HG02973 (cell line): Measurements from ENCODE around the gene CUEDC2.
A peak's percentile ranks its signal among the peaks of the same experiment; 100 is the strongest.
"Not testable (repeated sequence)": the region's sequence is repeated elsewhere in the genome, so short reads cannot be mapped to it uniquely, and the experiment has no call there.

Experiments
- ATAC-seq: cut with Tn5 transposase; IDR thresholded peaks from one replicate; pipeline ENCODE4 v1.9.1; 2021; ENCODE audit warnings: moderate library complexity; ENCODE audit not compliant: unreplicated experiment

Gene CUEDC2

DNA sequence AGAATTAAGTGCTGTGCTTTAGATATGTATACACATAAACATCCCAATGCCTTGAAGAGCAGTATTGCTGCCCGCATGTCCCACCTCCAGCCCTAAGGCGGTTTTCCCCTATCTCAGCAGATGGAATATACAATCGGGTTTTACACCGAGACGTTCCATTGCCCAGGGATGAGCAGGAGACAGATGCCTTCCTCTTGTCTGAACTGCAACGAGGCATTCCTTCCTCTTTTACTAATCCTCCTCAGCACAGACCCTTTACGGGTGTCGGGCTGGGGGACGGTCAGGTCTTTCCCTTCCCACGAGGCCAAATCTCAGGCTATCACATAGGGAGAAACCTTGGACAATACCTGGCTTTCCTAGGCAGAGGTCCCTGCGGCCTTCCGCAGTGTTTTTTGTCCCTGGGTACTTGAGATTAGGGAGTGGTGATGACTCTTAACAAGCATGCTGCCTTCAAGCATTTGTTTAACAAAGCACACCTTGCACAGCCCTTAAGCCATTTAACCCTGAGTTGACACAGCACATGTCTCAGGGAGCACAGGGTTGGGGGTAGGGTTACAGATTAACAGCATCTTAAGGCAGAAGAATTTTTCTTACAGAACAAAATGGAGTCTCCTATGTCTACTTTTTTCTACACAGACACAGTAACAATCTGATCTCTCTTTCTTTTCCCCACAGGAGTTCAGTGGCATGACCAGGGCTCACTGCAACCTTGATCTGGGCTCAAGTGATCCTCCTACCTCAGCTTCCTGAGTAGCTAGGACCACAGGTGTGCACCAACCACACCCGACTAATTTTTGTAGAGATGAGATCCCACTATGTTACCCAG lies 22.5 kb upstream of the CUEDC2 start:
- not testable (repeated sequence) for ATAC-seq

DNA sequence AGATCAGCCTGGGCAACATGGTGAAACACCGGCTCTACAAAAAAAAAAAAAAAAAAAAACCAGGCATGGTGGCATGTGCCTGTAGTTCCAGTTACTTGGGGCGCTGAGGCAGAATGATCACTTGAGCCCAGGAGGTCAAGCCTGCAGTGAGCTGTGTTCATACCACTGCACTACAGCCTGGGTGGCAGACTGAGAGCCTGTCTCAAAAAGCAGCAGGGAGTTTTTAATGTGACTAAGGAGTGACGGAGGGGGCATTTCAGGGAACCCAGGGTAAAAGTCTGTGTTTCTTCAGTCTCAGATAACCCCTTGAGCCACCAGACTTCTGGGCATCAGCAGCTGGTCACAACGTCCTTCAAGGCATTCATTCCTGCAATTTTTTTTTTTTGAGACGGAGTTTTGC lies 21.1 kb upstream of the CUEDC2 start:
- ATAC-seq, result no peak

DNA sequence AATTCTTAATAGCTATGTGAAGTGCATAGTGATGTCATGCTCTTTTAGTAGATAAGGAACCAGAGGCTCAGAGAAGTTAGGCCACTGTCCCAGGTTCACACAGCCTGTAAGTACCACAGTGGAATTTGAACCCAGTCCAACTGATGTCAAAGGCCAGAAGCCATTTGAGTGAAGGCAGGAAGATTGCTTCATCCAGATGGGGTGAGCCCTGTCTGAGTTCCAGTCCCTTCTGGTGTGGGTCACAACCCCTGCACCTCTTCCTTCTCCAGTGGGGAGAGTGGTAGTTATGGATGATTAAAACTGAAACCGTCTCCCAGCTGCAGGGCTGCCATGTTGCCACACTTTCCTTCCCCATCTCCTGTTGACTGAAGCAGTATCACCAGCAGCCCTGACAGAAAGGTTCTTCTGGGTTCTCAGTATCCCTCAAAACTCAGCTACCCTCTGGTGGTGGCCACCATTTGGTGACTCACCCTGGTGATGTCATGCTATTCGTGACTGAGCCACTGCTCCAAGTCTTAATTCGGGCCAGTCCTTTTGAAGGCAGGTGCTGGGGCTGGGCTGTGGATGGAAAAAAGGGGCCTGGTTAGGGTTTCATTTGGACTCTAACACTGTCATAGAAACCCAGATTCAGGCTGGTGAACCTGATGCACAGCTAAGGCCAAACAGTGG lies 20.4 kb upstream of the CUEDC2 start:
- no peak for ATAC-seq

DNA sequence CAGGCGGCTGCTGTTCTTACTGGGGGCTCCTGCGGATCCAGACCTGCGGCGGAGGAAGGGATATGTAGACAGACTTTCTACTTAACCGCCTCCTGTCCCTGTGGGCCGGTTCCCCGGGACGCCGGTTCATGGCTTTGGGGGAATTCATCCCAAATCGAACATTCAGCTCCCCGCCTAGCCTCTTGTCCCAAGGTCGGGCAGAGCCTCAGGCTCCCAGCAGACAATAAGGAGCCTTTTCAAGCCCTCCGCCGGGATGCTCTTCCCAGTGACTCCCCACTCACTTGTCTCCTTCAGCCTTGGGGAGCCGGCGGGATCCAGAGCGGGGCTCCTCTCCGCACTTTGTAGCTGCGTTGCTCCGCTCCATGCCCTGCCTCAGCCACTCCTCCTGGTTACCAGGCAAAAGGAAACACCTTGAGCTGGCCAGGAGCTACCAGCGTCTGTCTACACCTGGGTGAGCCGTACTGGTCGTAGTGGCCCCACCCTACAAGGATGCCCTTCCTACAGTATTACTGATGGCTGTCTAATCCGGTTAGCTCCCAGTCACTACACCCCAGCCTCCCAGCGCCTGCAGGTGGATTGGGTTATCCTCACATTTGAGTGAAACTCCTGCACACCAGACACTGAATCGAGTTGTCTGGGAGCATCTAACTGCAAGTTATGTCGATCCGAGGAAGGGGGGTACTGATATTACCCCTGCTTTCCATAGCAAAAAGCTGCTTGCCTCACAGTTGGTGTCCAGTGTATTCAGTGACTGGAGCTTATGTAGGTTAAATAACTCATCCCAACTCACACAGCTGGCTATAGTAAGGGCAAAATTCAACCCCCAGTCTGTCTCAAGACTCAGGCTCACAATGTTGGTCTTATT lies 19.0 kb upstream of the CUEDC2 start, which contains the start of gene C10orf95:
TSS of gene C10orf95 (minus strand) at position 439 of the 865 bp plus-strand sequence. CDS start 450 bp downstream, outside the sequence.
- no peak for ATAC-seq

DNA sequence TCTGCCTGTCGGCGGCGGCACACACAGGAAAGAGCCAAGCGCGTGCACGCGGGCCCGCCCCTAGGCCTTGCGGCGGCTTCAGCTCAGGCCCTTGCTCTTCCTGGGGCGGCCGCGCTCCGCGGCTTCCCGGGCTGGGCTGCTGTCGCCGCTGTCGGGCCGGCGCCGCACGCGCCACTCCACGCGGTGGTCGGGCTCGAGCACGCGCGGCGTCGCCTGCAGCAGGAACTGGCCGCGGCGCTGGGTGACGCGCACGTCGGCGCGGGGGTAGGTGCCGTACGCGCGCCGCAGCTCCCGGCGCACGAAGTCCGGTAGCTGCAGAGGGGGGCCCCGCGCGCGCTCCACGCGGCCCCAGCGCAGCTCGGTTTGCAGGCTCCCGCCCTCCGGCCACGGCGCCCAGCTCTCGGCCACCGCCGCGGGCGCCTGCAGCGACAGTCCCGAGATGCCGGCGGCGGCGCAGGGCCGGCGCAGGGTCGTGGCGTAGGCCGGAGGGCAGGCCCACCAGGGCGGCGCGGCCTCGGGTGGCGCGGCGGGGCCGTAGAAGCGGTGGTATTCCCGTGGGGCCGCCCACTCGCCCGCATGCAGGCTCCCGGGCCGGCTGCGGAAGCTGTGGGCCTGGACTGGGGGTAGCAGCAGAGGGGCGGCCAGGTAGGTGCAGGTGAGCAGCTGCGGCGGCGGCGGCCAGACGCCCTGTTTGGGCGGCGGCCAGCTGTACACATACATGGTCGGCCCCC lies 18.2 kb upstream of the CUEDC2 start:
- peak; percentile 64 for ATAC-seq

DNA sequence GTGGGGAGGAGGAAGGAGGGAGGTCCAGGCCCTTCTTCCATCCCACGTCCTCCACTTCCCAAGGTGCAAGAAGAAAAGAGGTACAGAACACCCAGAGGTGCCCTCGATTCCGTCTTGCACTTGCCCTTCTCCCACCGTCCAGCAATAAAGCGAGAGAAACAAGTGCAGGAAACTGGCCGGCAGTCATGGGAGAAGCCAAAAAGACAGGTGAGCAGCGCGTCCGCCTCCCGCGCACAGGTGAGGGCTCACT lies 17.7 kb upstream of the CUEDC2 start:
- ATAC-seq, result peak; percentile 1

DNA sequence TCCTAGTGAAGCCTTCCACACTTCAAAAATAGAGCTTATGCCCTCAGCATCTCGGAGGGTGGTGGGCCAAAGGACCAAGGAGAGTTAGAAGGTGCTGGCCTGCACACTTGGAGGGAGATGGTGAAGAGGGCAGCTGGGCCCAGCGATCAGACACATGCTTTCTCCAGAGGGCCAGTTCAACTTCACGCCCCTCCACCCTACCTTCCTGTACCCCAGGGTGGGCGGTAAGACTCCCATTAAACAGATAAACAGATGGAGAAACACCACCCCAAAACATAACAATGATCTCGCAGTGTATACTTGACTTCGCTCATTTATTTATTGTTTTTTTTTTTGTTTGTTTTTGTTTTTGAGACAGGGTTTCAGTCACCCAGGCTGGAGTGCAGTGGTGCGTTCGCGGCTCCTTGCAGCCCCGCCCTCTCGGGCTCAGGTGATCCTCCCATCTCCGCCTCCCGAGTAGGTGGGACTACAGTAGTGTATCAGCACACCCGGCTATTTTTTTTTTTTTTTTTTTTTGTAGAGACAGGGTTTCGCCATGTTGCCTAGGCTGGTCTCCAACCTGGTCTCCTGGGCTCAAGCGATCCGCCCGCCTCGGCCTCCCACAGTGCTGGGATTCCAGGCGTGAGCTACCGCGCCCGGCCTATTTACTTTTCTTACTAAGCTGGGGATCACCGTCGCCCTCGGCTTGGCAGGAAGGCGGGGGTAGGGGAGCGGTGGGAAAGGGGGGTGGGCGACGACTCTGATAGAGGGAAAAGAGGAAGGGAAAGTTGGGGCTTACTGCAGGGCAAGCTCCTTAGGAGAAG lies 17.1 kb upstream of the CUEDC2 start:
- peak; percentile 43 for ATAC-seq

DNA sequence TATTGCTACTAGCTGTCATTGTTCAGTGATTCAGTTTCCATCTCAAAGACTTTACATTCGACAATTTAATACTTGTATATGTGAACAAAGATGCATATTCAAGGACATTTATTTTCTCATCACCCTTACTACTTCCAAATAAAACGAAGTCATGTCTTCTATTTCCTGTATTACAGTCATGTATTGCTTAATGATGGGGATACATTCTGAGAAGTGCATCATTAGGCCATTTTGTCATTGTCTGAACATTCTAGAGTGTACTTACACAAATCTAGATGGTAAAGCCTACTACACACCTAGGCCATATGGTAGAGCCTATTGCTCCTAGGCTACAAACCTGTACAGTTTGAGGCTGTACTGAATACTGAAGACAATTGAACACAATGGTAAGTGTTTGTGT lies 12.5 kb upstream of the CUEDC2 start:
- no peak for ATAC-seq

DNA sequence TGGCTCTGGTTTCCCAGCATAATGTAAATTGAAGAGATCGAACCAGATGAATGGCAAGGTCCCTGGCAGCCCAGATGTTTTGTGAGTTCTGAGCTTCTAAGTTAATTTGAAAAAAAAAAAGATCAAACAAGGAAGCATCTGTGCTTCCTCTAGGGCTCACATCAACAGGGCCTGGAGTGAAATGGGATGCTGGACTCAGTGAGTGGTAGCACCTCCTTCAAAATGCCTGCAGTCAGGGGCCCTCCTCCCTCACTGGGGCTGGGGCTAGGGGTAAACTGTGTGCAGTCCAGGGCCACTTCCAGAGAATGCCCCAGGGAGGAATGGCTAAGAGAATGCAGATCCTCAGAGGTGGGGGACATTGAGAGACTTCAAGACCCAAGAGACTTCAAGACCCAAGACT lies 6.0 kb upstream of the CUEDC2 start:
- no peak for ATAC-seq

DNA sequence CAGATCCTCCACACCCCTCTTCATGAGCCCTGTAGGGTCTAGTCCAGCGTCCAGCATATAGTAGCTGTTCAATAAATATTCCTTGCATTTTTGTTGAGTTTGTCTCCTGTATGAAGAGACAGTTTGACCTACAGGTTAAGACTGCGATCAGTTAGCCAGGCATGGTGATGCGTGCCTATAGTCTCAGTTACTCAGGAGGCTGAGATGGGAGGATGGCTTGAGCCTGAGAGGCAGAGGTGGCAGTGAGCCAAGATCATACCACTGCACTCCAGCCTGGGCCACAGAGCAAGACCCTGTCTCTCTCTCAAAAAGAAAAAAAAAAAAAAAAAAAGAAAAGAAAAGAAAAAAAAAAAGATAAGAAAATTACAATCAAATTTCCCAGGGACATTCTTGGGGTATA lies 5.1 kb upstream of the CUEDC2 start:
- ATAC-seq, result no peak

DNA sequence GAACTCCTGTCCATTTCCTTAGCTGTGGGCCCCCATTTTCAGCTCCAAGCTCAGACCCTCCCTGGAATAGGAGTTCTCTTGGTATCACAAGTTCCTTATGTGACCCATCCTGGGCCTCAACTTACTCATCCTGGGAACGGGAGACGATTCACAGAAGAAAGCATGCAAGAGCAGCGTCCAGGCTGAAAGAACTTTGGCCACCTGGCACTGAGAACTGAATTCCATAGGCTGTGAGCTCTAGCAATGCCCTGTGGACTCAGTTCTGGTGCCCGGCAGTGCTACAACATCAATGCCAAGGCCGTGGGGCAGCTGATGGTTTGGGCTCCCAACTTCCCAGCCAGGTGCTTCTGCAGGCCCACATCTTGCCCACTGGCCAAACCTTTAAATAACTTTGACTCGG lies 3.9 kb upstream of the CUEDC2 start:
- ATAC-seq, result no peak

DNA sequence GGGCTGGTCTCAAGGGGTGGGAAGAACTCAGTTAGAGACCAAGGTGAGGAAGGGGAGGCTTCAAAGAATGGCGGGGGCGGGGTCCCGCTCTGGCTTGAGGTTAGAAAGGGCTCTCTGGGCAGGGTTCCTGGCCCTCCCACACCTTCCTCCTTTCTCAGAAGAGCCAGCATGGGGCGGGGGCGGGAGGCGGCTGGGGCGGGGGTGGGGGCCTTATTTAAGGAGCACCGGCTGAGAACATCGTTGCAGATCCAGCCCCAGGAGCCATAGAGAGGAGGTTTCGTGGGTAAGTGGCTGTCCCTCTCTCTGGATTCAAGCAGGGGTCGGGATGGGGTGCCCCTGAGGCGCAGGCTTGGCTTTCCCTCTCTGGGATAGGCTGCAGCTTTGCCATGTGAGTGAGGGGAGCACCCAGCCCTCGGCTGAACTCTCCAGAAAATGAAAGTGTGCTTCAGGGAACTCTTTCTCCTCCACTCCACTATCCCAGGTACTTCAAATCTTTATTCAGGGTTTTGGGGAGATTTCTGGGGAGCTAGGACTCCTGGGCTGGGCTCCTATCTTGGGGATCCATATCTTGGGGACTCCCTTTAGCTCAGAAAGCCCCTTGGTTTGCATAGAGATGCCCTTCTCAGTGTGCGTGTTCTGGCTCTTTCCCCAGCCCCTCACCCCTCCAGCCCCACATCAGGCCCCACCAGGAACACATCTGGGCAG lies 3.3 kb upstream of the CUEDC2 start:
- ATAC-seq, result no peak

DNA sequence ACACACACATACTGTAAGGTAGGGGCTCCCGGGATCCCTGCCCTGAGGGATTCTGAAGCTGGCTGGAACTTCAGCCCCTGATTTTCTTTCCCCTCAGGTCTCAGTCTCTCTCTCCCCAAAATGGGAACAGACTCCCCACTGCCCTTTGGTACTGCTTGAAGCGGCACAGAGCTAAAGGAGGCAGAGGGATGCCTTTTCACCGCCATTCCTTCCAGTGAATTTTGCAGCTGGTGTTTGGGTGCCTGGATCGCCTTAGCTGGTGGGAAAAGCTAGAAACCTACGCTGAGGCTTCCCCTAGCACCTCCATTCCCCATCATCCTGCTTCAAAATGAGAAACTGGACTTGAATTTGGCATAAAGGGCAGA lies 2.7 kb upstream of the CUEDC2 start:
- no peak for ATAC-seq

DNA sequence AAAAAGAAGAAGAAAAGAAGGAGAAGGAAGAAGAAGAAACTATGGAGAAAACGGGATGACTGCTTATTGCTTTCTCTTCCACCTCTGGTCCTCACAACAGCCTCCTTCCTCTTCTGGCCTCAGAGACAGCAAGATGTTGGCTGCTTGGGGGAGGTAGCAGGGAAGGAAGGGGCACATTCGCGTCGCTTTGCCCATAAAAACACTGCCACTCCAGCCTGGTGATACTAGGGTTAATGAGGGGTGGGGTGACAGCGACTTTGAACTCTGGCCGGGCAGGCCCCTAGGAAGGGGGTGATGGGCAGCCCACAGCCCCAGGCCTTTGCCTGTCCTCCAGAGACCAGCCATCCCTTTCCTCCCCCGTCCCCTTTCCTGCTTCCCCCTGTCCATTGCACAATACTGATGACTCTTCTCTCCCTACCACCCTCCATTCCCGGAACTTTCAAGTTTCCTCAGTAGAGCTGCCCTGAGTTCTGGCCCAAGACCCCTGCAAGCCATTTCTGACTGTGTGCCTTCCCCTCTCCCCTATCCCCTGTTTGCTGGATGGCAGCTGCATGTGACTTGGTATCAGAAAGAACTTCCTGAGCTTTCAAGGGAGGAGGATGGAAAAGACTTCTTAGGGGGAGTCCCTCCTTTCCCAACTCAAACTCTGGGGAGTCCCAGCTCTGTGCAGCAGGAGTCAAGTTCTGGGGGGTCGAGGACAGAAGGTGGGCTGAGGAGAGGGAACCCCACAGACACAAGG lies 2.2 kb upstream of the CUEDC2 start:
- no peak for ATAC-seq

DNA sequence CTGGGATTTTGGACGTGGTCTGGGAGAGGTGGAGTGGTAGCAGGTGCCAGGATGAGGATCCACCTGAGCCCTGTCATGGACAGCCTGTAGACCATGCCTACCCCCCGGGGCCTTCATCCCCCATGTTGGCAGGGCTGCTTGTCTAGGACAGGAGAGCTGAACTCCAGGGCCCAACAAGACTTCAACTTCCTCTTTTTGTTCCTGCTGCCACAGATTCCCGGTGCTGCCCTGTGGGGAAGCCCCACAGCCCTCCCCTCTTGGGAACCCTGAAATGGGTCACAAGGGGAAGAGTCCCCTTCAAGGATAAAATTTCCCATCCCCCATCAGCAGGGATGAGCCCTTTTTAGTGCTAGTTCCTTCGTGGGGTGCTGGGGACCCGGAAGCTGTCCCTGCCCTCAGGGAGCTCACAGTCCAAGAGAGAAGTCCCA lies 1.3 kb upstream of the CUEDC2 start:
- no peak for ATAC-seq

DNA sequence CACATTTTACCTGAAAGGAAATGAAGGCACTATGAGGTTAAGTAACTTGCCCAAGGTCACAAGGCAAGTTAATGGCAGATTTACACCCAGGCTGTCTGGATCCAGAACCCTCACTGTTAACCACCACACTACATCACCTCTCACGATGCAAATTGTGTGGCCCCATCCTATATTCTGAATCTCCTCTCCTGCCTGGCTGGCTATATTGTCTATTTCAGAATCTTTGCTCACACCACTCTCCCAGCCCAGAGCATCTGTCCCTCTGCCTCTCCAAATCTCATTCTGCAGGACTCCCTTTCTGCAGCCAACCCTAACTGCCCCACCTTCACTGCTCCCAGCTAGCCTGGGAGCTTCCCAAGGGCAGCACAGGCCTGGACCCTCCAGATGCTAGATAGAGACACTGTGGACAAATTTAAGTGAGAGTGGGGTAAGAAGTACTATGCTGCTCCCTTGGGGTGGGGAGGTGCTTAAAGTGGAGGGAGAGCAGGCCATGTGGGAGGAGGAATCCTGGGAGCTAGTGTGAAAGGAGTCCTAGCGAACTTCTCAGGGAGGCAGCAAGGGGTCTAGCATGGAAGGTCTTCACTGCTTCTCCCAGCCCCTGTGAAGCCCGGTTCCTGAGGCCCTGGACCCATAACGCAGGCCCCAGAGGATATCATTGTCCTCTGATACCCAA lies 786 bp downstream of the CUEDC2 start:
- ATAC-seq, result no peak

DNA sequence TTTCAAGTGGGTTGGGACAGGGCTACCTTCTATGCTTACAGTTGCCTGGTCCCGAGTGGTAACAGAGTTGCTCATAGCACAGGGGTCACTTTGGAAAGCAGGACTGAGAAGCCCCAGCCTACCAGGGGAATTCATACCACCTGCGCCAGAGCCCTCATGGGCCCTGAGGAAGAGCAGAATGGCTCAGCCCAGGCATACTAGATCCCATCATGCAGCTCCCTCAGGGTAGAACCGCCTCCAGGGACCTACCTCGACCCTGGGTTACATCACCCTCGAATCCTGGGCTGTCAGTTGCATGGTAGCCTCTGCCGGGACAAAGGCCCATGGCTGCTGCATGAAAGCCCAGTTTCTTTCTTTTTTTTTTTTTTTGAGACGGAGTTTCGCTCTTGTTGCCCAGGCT lies 2.9 kb downstream of the CUEDC2 start:
- ATAC-seq, result no peak

DNA sequence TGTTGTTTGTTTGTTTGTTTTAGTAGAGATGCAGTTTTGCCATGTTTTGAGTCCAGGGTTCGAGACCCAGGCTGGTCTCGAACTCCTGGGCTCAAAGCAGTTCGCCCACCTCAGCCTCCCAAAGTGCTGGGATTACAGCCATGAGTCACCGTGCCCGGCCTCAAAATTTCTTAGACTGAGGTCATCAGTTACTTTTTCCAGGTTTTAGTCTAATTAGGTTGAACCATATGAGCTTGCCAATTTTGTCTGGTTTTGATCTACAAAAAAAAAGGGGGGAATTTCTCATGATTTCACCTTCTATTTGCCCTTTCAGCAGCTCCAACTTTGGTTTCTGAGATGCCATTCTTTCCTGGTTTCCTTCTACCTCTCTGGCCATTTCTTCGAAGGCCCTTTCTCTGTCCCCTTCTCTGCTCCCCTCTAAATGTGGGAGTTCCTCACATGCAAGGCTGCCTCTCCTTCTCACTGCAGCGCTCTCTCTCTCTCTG lies 5.5 kb downstream of the CUEDC2 start:
- ATAC-seq, result no peak
